ENCODE results near the gene ISLR2.
"Not testable (repeated sequence)": the region's sequence is repeated elsewhere in the genome, so short reads cannot be mapped to it uniquely, and the experiment has no call there.

The ISLR2 gene

GRCh38 chr15:74130155-74130848 is at the start of gene ISLR2:
Gene ISLR2 (plus strand): TSS chr15:74130586. CDS start chr15:74132755, 2,169 bp downstream.
- no peak for DNase-seq

- DNase-seq = not testable (repeated sequence)
These were observed 47.9 kb upstream of the ISLR2 start, which contains the start of gene GOLGA6A for GRCh38 chr15:74082450-74082849. Gene GOLGA6A (minus strand): TSS chr15:74082550. CDS start chr15:74082509, 41 bp downstream.

GRCh38 chr15:74094567-74094966 is 35.8 kb upstream of the ISLR2 start:
- DNase-seq = not testable (repeated sequence)

- DNase-seq = not testable (repeated sequence)
These were observed 34.8 kb upstream of the ISLR2 start for GRCh38 chr15:74095610-74096009.

GRCh38 chr15:74096753-74097474 is 33.5 kb upstream of the ISLR2 start:
- not testable (repeated sequence) for DNase-seq

- peak; percentile 57 for DNase-seq
These were observed 30.2 kb upstream of the ISLR2 start for GRCh38 chr15:74099963-74100733.

- no peak for DNase-seq
These were observed 22.3 kb upstream of the ISLR2 start for GRCh38 chr15:74108111-74108510.

- DNase-seq = not testable (repeated sequence)
These were observed 21.8 kb upstream of the ISLR2 start for GRCh38 chr15:74108611-74109010.

- no peak for DNase-seq
These were observed 20.7 kb upstream of the ISLR2 start for GRCh38 chr15:74109713-74110112.

- DNase-seq = no peak
These were observed 10.0 kb upstream of the ISLR2 start for GRCh38 chr15:74120426-74120825.

- DNase-seq = no peak
These were observed 9.3 kb upstream of the ISLR2 start for GRCh38 chr15:74121039-74121438.

GRCh38 chr15:74121858-74122257 is 8.5 kb upstream of the ISLR2 start:
- no peak for DNase-seq

- no peak for DNase-seq
These were observed 7.8 kb upstream of the ISLR2 start for GRCh38 chr15:74122403-74123130.

GRCh38 chr15:74123131-74123429 is 7.3 kb upstream of the ISLR2 start:
- no peak for DNase-seq

- DNase-seq = no peak
These were observed 6.7 kb upstream of the ISLR2 start for GRCh38 chr15:74123658-74124057.

- no peak for DNase-seq
These were observed 6.2 kb upstream of the ISLR2 start for GRCh38 chr15:74124196-74124595.

GRCh38 chr15:74124759-74125158 is 5.6 kb upstream of the ISLR2 start:
- DNase-seq = no peak

- peak; percentile 86 for DNase-seq
These were observed 3.0 kb upstream of the ISLR2 start for GRCh38 chr15:74127255-74127953.

GRCh38 chr15:74127954-74128784 is 2.2 kb upstream of the ISLR2 start:
- DNase-seq = no peak

- DNase-seq = no peak
These were observed 1.4 kb upstream of the ISLR2 start for GRCh38 chr15:74128785-74129585.
